Measurements from ENCODE around the gene MYPN.

DNA sequence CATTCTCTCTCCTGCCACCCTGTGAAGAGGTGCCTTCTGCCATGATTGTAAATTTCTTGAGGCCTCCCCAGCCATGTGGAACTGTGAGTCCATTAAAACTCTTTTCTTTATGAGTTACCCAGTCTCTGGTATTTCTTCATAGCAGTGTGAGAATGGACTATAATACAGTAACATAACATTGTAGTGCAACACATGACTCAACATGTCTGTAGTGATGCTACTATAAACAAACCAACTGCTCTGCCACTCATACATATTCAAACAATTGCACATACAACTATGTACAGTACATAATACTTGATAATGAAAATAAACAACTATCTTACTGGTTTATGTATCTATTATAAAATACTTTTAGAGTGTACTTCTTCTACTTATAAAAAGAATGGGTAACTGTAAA, 115.5 kb downstream of the MYPN start:
- TF ChIP-seq, protein P1, sequence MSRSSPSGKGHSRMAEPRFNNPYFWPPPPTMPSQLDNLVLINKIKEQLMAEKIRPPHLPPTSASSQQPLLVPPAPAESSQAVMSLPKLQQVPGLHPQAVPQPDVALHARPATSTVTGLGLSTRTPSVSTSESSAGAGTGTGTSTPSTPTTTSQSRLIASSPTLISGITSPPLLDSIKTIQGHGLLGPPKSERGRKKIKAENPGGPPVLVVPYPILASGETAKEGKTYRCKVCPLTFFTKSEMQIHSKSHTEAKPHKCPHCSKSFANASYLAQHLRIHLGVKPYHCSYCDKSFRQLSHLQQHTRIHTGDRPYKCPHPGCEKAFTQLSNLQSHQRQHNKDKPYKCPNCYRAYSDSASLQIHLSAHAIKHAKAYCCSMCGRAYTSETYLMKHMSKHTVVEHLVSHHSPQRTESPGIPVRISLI (tag by site-specific recombination; IDR thresholded peaks at IDR 0.05) = no peak
- TF ChIP-seq ZNF544 (tag by site-specific recombination; IDR thresholded peaks at IDR 0.05) (no peak), ZNF324 (tag by site-specific recombination; IDR thresholded peaks at IDR 0.05) (no peak), ZNF830 (tag by site-specific recombination; IDR thresholded peaks at IDR 0.05; ENCODE audit: low read depth) (no peak), ZBTB1 (tag by site-specific recombination; IDR thresholded peaks at IDR 0.05) (no peak), ZNF248 (tag by site-specific recombination; IDR thresholded peaks at IDR 0.05) (no peak), KLF16 (tag by site-specific recombination; IDR thresholded peaks at IDR 0.05) (no peak), ZNF610 (tag by site-specific recombination; IDR thresholded peaks at IDR 0.05; ENCODE audit: borderline replicate concordance) (no peak), TCF7L2 (IDR thresholded peaks at IDR 0.05; ENCODE audit: borderline replicate concordance, low read depth, low read length) (no peak), ZNF692 (tag by site-specific recombination; IDR thresholded peaks at IDR 0.05) (no peak), YY1 (tag by site-specific recombination; IDR thresholded peaks at IDR 0.05) (no peak), MYNN (tag by site-specific recombination; IDR thresholded peaks at IDR 0.05; ENCODE audit: borderline replicate concordance) (no peak)
- TF ChIP-seq, protein P2, sequence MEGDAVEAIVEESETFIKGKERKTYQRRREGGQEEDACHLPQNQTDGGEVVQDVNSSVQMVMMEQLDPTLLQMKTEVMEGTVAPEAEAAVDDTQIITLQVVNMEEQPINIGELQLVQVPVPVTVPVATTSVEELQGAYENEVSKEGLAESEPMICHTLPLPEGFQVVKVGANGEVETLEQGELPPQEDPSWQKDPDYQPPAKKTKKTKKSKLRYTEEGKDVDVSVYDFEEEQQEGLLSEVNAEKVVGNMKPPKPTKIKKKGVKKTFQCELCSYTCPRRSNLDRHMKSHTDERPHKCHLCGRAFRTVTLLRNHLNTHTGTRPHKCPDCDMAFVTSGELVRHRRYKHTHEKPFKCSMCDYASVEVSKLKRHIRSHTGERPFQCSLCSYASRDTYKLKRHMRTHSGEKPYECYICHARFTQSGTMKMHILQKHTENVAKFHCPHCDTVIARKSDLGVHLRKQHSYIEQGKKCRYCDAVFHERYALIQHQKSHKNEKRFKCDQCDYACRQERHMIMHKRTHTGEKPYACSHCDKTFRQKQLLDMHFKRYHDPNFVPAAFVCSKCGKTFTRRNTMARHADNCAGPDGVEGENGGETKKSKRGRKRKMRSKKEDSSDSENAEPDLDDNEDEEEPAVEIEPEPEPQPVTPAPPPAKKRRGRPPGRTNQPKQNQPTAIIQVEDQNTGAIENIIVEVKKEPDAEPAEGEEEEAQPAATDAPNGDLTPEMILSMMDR (tag by site-specific recombination; IDR thresholded peaks at IDR 0.05) = no peak
